Stomach smooth muscle (tissue), 2 donors: Measurements from ENCODE around the gene DLK1.

Experiments used
- H3K27ac ChIP-seq: one replicate; pipeline ENCODE4 v1.7.0; 2013; ENCODE audit warnings: mild to moderate bottlenecking, low read length, inconsistent platforms
- H3K27me3 ChIP-seq, 2 donors: one replicate each; pipeline ENCODE4 v1.7.0; 2013; ENCODE audit warnings: low read length in 2 of 2; ENCODE audit not compliant: insufficient read depth in 2 of 2, control insufficient read depth in 1 of 2
- H3K36me3 ChIP-seq, 2 donors: one replicate each; pipeline ENCODE4 v1.7.0; 2013; ENCODE audit warnings: low read length in 2 of 2; ENCODE audit not compliant: control insufficient read depth in 2 of 2, insufficient read depth in 2 of 2
- H3K4me1 ChIP-seq: one replicate; pipeline ENCODE4 v1.7.0; 2013; ENCODE audit warnings: low read length; ENCODE audit not compliant: control insufficient read depth, insufficient read depth
- H3K4me3 ChIP-seq, 2 donors: one replicate each; pipeline ENCODE4 v1.7.0; 2013; ENCODE audit warnings: low read length in 2 of 2
- H3K9ac ChIP-seq, 2 donors: one replicate each; pipeline ENCODE4 v1.7.0; 2013; ENCODE audit warnings: low read length in 2 of 2, mild to moderate bottlenecking in 1 of 2
- H3K9me3 ChIP-seq, 2 donors: one replicate each; pipeline ENCODE4 v1.7.0; 2013; ENCODE audit warnings: low read length in 2 of 2; ENCODE audit not compliant: control insufficient read depth in 2 of 2
- donor health status: healthy.
- donor health status: Pancreatic carcinoma.

Gene DLK1

GRCh38 chr14:100778526-100778882 is 51.8 kb downstream of the DLK1 start:
- Histone ChIP-seq H3K27me3 (no peaks in the 10 kb centered on the region), H3K36me3 (no peaks in the 10 kb centered on the region), H3K4me1 (no peaks in the 10 kb centered on the region), H3K4me3 (no peak overlapping the region), H3K9me3 (no peaks in the 10 kb centered on the region), H3K9ac (no peak overlapping the region), H3K27ac (no peak overlapping the region)

GRCh38 chr14:100778951-100779690 is 52.4 kb downstream of the DLK1 start:
- no peaks in the 10 kb centered on the region for H3K9me3 ChIP-seq
- H3K27me3 ChIP-seq: no peaks in the 10 kb centered on the region
- H3K4me3 ChIP-seq: no peak overlapping the region
- H3K27ac ChIP-seq: no peak overlapping the region
- H3K4me1 ChIP-seq: no peaks in the 10 kb centered on the region
- H3K36me3 ChIP-seq: no peaks in the 10 kb centered on the region
- no peak overlapping the region for H3K9ac ChIP-seq

- no peaks in the 10 kb centered on the region for H3K27me3 ChIP-seq
- no peak overlapping the region for H3K27ac ChIP-seq
- H3K9ac ChIP-seq: no peak overlapping the region
- H3K36me3 ChIP-seq: no peaks in the 10 kb centered on the region
- H3K4me3 ChIP-seq: no peak overlapping the region
- no peaks in the 10 kb centered on the region for H3K4me1 ChIP-seq
- no peaks in the 10 kb centered on the region for H3K9me3 ChIP-seq
Observed at GRCh38 chr14:100779691-100780080, 53.0 kb downstream of the DLK1 start.

GRCh38 chr14:100780246-100780645 is 53.6 kb downstream of the DLK1 start:
- H3K4me1 ChIP-seq: no peaks in the 10 kb centered on the region
- H3K4me3 ChIP-seq: no peak overlapping the region
- H3K36me3 ChIP-seq: no peaks in the 10 kb centered on the region

GRCh38 chr14:100780646-100781355 is 54.1 kb downstream of the DLK1 start:
- H3K4me1 ChIP-seq: no peaks in the 10 kb centered on the region

More at GRCh38 chr14:100780246-100780645, 53.6 kb downstream of the DLK1 start:
- Histone ChIP-seq H3K27me3 (no peaks in the 10 kb centered on the region), H3K27ac (no peak overlapping the region), H3K9me3 (no peaks in the 10 kb centered on the region), H3K9ac (no peak overlapping the region)

GRCh38 chr14:100781952-100782351 is 55.3 kb downstream of the DLK1 start:
- H3K4me3 ChIP-seq: no peak overlapping the region
- H3K27ac ChIP-seq: no peak overlapping the region
- no peaks in the 10 kb centered on the region for H3K36me3 ChIP-seq

More at GRCh38 chr14:100780646-100781355, 54.1 kb downstream of the DLK1 start:
- H3K4me3 ChIP-seq: no peak overlapping the region
- H3K27me3 ChIP-seq: no peaks in the 10 kb centered on the region
- no peak overlapping the region for H3K27ac ChIP-seq
- H3K9ac ChIP-seq: no peak overlapping the region
- H3K36me3 ChIP-seq: no peaks in the 10 kb centered on the region
- H3K9me3 ChIP-seq: no peaks in the 10 kb centered on the region

GRCh38 chr14:100782516-100783320 is 56.0 kb downstream of the DLK1 start:
- Histone ChIP-seq H3K27ac (no peak overlapping the region), H3K9ac (no peak overlapping the region), H3K27me3 (no peaks in the 10 kb centered on the region), H3K4me3 (no peak overlapping the region), H3K4me1 (no peaks in the 10 kb centered on the region), H3K9me3 (no peaks in the 10 kb centered on the region), H3K36me3 (no peaks in the 10 kb centered on the region)

More at GRCh38 chr14:100781952-100782351, 55.3 kb downstream of the DLK1 start:
- no peak overlapping the region for H3K9ac ChIP-seq
- H3K4me1 ChIP-seq: no peaks in the 10 kb centered on the region
- H3K9me3 ChIP-seq: no peaks in the 10 kb centered on the region
- H3K27me3 ChIP-seq: no peaks in the 10 kb centered on the region

GRCh38 chr14:100783630-100784370 is 57.1 kb downstream of the DLK1 start:
- no peaks in the 10 kb centered on the region for H3K4me1 ChIP-seq
- no peaks in the 10 kb centered on the region for H3K36me3 ChIP-seq
- no peaks in the 10 kb centered on the region for H3K27me3 ChIP-seq
- H3K4me3 ChIP-seq: no peak overlapping the region
- H3K9me3 ChIP-seq: no peaks in the 10 kb centered on the region
- H3K27ac ChIP-seq: no peak overlapping the region
- no peak overlapping the region for H3K9ac ChIP-seq

GRCh38 chr14:100784523-100785337 is 58.0 kb downstream of the DLK1 start:
- Histone ChIP-seq H3K9me3 (no peaks in the 10 kb centered on the region), H3K27ac (no peak overlapping the region), H3K27me3 (peaks cover 0 to 3% of the 10 kb centered on the region in 2 donors), H3K36me3 (no peaks in the 10 kb centered on the region), H3K4me3 (no peak overlapping the region), H3K9ac (no peak overlapping the region), H3K4me1 (no peaks in the 10 kb centered on the region)

GRCh38 chr14:100785338-100785615 is 58.6 kb downstream of the DLK1 start:
- Histone ChIP-seq H3K36me3 (no peaks in the 10 kb centered on the region), H3K4me1 (no peaks in the 10 kb centered on the region), H3K27me3 (peaks cover 0 to 3% of the 10 kb centered on the region in 2 donors), H3K9ac (no peak overlapping the region), H3K27ac (no peak overlapping the region), H3K4me3 (no peak overlapping the region), H3K9me3 (no peaks in the 10 kb centered on the region)
